GM04503 (cell line): Measurements from ENCODE around the gene TULP4.
"Not testable (repeated sequence)": the region's sequence is repeated elsewhere in the genome, so short reads cannot be mapped to it uniquely, and the experiment has no call there.

Experiments
- DNase-seq: peaks from one replicate; pipeline ENCODE4 v3.0.0-alpha.2; 2012; ENCODE audit warnings: low read depth

The TULP4 gene

GRCh38 chr6:158295976-158296853 lies 16.1 kb upstream of the TULP4 start:
- DNase-seq, result not testable (repeated sequence)

DNA sequence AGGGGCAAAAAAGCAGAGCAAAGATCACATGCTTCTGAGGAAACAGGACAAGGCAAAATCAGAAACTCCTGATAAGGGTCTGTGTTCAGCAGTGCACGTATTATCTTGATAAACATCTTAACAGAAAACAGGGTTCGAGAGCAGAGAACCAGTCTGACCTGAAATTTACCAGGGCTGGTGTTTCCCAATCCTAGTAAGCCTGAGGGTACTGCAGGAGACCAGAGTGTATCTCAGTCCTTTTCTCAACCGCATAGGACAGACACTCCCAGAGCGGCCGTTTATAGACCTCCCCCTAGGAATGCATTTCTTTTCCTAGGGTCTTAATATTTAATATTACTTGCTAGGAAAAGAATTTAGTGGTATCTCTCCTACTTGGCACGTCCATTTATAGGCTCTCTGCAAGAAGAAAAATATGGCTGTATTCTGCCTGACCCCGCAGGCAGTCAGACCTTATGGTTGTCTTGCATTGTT lies 15.4 kb upstream of the TULP4 start:
- DNase-seq, result not testable (repeated sequence)

GRCh38 chr6:158297657-158298056 lies 14.6 kb upstream of the TULP4 start:
- DNase-seq, result not testable (repeated sequence)

- DNase-seq, result not testable (repeated sequence)
Observed at GRCh38 chr6:158300306-158301143, 11.7 kb upstream of the TULP4 start.

DNA sequence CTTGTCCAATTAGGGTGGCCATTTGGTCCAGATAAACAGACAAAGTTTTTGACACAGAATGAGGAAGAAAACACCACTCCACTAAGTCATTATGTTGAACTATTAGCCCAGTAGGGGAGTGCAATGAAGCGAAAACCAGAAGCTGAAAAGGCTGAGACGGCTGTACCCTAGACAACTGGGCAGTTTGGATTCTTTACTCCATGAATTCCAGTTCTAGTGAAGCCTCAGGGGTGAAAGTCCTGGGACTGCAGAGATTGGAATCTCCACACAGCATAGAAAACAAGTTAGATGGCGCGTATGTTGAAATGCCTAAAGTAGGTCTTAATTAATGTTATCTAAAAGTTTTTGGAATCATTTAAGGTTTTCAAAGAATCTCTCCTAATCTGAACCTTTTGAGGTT lies 10.7 kb upstream of the TULP4 start:
- not testable (repeated sequence) for DNase-seq

- DNase-seq, result not testable (repeated sequence)
Observed at GRCh38 chr6:158302195-158302796, 10.0 kb upstream of the TULP4 start.

- DNase-seq, result no peak
Observed at GRCh38 chr6:158303210-158303731, 9.0 kb upstream of the TULP4 start.

GRCh38 chr6:158304254-158304653 lies 8.0 kb upstream of the TULP4 start:
- no peak for DNase-seq

DNA sequence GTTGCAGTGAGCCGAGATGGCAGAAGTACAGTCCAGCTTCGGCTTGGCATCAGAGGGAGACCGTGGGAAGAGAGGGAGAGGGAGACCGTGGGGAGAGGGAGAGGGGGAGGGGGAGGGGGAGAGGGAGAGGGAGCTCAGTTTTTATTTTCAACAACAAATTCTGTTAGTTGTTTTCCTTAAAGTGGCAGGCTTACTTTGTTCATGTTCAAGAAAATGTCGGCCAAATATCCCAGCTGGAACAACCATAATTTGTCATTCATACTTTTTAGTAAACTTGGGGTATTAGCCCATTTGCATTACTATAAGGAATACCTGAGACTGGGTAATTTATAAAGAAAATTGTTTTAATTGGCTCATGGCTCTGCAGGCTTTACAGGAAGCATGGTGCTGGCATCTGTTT lies 2.5 kb upstream of the TULP4 start:
- DNase-seq, result no peak

GRCh38 chr6:158311193-158311592 lies 1.1 kb upstream of the TULP4 start:
- no peak for DNase-seq

GRCh38 chr6:158311626-158312025 lies 639 bp upstream of the TULP4 start:
- no peak for DNase-seq

GRCh38 chr6:158312672-158313397 lies 570 bp downstream of the TULP4 start:
- no peak for DNase-seq

DNA sequence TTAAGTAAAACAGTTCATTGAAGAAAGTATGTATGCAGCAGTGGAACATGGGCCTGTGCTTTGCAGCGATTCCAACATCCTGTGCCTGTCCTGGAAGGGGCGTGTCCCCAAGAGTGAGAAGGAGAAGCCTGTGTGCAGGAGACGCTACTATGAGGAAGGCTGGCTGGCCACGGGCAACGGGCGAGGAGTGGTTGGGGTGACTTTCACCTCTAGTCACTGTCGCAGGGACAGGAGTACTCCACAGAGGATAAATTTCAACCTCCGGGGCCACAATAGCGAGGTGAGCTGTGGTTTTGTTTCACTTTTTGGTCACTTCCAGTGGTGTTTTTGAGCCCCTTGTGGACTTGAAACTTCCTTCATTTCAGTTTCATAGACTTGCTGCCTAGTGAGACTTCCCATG lies 1.7 kb downstream of the TULP4 start:
- DNase-seq, result no peak

DNA sequence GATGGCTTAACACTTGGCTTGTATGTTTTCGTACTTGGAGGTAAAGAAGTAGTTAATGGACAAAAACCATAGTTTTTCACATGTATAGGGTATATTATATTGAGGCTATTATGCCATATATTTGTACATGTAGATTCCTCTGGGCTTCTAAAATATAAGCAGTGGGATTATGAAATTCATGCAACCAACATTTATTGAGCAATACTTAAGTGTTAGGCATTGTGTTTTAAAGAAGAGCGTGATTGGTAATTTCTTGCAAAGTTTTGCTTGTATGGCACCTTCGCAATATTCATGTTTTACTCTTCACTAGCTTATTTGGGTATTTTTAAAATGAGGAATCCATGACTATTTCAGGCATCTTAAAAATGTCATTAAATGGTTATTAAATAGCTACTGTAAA lies 2.5 kb downstream of the TULP4 start:
- DNase-seq, result no peak

DNA sequence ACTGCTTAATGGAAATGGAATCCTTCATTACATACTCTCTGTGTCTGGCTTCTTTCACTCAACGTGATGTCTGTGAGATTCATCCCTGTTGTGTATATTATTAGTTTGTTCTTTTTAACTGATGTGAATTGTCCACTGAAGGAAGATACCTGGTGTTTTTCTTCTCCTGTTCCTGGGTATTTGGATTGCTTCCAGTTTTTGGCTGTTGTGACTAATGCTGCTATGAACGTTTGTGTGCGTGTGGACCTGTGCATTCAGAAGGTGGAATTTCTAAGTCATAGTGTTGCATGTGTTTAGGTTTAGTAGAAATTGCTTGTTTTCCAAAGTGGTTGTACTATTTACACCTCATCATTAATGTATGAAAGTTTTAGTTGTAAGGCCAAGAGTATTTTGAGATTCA lies 3.8 kb downstream of the TULP4 start:
- no peak for DNase-seq

GRCh38 chr6:158321960-158322359 lies 9.7 kb downstream of the TULP4 start:
- peak; percentile 26 for DNase-seq

GRCh38 chr6:158322400-158322723 lies 10.1 kb downstream of the TULP4 start:
- DNase-seq, result no peak

DNA sequence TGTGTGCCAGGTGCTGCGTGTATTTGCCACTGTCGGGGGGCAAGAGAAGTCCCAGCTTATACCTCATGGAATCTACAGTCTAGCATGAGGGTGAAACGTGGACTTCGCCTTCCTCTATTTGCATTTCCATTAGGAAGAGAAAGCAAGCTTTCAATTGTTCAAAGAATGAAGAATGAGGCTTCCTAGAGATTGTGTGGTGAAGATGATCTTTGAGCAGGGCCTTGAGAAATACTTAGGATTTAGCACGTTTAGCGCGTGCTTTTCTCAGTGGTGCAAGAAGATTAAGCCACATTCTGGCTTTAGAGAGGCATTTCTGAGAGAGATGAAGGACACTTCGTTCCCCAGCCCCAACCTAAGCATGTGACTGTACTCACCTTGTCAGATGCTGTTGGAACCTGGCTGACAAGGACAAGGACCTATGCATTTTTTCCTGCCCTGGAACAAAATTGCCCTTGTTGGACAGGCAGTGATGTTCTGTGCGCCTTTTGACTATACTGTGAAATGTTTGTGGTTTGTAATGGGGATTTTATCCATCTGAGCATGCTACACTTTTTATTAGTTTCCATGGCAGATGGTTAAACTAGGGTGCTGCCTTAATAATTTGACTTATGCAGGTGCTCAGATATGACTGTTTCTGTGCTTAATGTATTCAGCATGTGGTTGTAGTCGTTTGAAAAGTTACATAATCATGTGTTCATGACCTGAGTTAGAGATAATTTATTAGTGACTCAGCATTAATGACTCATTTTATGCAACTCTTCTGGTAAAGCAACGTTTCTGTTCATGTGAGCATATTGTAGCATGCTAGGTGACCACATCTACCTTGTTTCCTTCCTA lies 10.7 kb downstream of the TULP4 start:
- DNase-seq, result no peak

- no peak for DNase-seq
Observed at GRCh38 chr6:158323561-158323958, 11.3 kb downstream of the TULP4 start.

- DNase-seq, result peak; percentile 26
Observed at GRCh38 chr6:158324136-158324535, 11.9 kb downstream of the TULP4 start.

DNA sequence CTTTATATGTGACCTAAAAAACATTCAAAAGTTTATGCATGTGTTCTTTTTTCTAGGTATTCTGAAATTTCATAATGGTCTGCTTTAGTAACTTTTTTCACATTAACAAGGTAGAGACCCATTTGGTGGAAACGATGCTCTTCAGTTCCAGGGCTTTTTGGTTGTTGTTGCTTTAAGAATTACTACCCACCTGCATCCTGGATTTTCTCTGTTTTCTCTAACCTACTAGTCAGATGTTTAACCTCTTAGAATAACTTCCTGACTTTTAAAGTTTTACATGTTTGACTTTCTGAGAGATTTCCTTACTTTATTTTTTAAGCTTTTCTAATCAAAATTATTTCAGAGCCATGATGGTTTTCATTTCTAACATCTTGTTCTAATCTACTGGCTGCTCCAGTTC lies 14.9 kb downstream of the TULP4 start:
- no peak for DNase-seq
